ENCODE results near the gene TMEM41A.

The TMEM41A gene

GRCh38 chr3:185530856-185531255 is 32.0 kb upstream of the TMEM41A start:
- H3K4me3 ChIP-seq (ENCODE audit: low read depth, low read length) = no peak overlapping the region
- no peak for TF ChIP-seq CTCF (IDR thresholded peaks at IDR 0.05; ENCODE audit: insufficient read depth, low read depth, low read length, missing control alignments)
- no peak for DNase-seq (ENCODE audit: low read depth)

GRCh38 chr3:185528532-185528931 is 29.7 kb upstream of the TMEM41A start:
- no peak overlapping the region for H3K4me3 ChIP-seq (ENCODE audit: low read depth, low read length)
- no peak for TF ChIP-seq CTCF (IDR thresholded peaks at IDR 0.05; ENCODE audit: insufficient read depth, low read depth, low read length, missing control alignments)
- DNase-seq (ENCODE audit: low read depth) = no peak

- no peak for TF ChIP-seq CTCF (IDR thresholded peaks at IDR 0.05; ENCODE audit: insufficient read depth, low read depth, low read length, missing control alignments)
- DNase-seq (ENCODE audit: low read depth) = no peak
- H3K4me3 ChIP-seq (ENCODE audit: low read depth, low read length) = no peak overlapping the region
Measured at GRCh38 chr3:185527364-185527763, 28.5 kb upstream of the TMEM41A start.

GRCh38 chr3:185526349-185526951 is 27.6 kb upstream of the TMEM41A start:
- H3K4me3 ChIP-seq (ENCODE audit: low read depth, low read length) = no peak overlapping the region
- TF ChIP-seq CTCF (IDR thresholded peaks at IDR 0.05; ENCODE audit: insufficient read depth, low read depth, low read length, missing control alignments) = no peak
- no peak for DNase-seq (ENCODE audit: low read depth)

GRCh38 chr3:185521349-185522138 is 22.7 kb upstream of the TMEM41A start:
- H3K4me3 ChIP-seq (ENCODE audit: low read depth, low read length) = no peak overlapping the region
- no peak for DNase-seq (ENCODE audit: low read depth)
- no peak for TF ChIP-seq CTCF (IDR thresholded peaks at IDR 0.05; ENCODE audit: insufficient read depth, low read depth, low read length, missing control alignments)

GRCh38 chr3:185519021-185519420 is 20.2 kb upstream of the TMEM41A start:
- H3K4me3 ChIP-seq (ENCODE audit: low read depth, low read length) = no peak overlapping the region
- no peak for TF ChIP-seq CTCF (IDR thresholded peaks at IDR 0.05; ENCODE audit: insufficient read depth, low read depth, low read length, missing control alignments)
- no peak for DNase-seq (ENCODE audit: low read depth)

All from GM12865 (cell line).